Ovary (tissue), 9 donors: ENCODE results near the gene ACTRT3. TPM values are rescaled to one million over a fixed set of nuclear protein-coding genes. Genes with fewer than 3 reads are reported as not detected.

Source experiments
- DNase-seq, 5 donors: peaks; one replicate each; pipeline ENCODE4 v3.0.0-alpha.2; 2019 to 2020
- H3K27ac ChIP-seq, 2 donors: fragments of 200-600 bp; one replicate each; pipeline versions ENCODE4 v1.5.1 to v1.8.0; 2019 to 2022
- H3K27me3 ChIP-seq: fragments of 200-600 bp; one replicate; pipeline ENCODE4 v1.8.0; 2022
- H3K36me3 ChIP-seq: fragments of 200-600 bp; sonication (generic); one replicate; pipeline ENCODE4 v1.5.1; 2019
- H3K4me1 ChIP-seq: one replicate; pipeline ENCODE4 v1.8.1; 2013; ENCODE audit warnings: mild to moderate bottlenecking, moderate library complexity; ENCODE audit not compliant: insufficient read depth
- H3K4me3 ChIP-seq: fragments of 200-600 bp; sonication (generic); one replicate; pipeline ENCODE4 v1.5.1; 2017
- H3K9me3 ChIP-seq, 2 donors: fragments of 200-600 bp in 1 of 2; sonication (generic) in 1 of 2; one replicate each; pipeline versions ENCODE4 v1.5.1 to v1.8.1; 2013 to 2019; ENCODE audit warnings: mild to moderate bottlenecking in 1 of 2, moderate library complexity in 1 of 2
- CTCF ChIP-seq, 3 donors: fragments of 450-650 bp in 2 of 3; fragments of 200-600 bp in 1 of 3; IDR thresholded peaks; one replicate each; pipeline versions ENCODE4 v1.5.1 to v1.8.0; 2016 to 2022; ENCODE audit warnings: antibody characterized with exemption in 3 of 3, mild to moderate bottlenecking in 1 of 3
- EP300 ChIP-seq: sonication (generic); formaldehyde crosslinking; IDR thresholded peaks from one replicate; pipeline ENCODE4 v1.6.1; 2017; ENCODE audit warnings: antibody characterized with exemption
- POLR2A ChIP-seq: fragments of 450-650 bp; IDR thresholded peaks from one replicate; pipeline ENCODE4 v1.6.1; 2017; ENCODE audit warnings: antibody characterized with exemption, mild to moderate bottlenecking, moderate library complexity
- WGBS, 3 donors: extraction: QIAGEN DNeasy Blood & Tissue Kit in 1 of 3; methylation state at CpG; one replicate each; pipeline versions ENCODE4 v1.1.5 to v1.1.7; 2013 to 2017; 5-methylcytosine and 5-hydroxymethylcytosine counted together
- intact Hi-C, 4 donors: fragments of 100-400 bp; cut with DNase I; formaldehyde crosslinking; loops; one replicate each; pipeline versions ENCODE4 v1.11.0 to v1.15.1; 2022 to 2023
- polyA plus RNA-seq, 2 donors: library from polyadenylated mRNA; stranded (reverse); fragments of 200-250 nt in 1 of 2; fragments of 350-450 nt in 1 of 2; fragmentation: Illumina TruSeq in 1 of 2; extraction: RNeasy Lipid Tissue Mini Kit (QIAGEN cat#74804) in 1 of 2; gene quantifications; one replicate each; pipeline ENCODE4 v1.2.3, GENCODE V29; 2013 to 2014
- total RNA-seq, 7 donors: library from RNA; depleted of rRNA in 2 of 7; stranded (reverse); fragments of >200 nt in 2 of 7; fragmentation: NEBNext Ultra II Directional in 3 of 7; extraction: Animal tissue kit (Norgen Biotek cat#: 25700) in 3 of 7; gene quantifications; one replicate each; pipeline versions ENCODE4 v1.1.0 to v1.2.4, GENCODE V29; 2016 to 2023
- donor health status: DM: no; HTN: no; CAD: no; lungs with moderate emphysema.
- donor health status: DM: no; HTN: no; CAD: no.
- donor health status: Bipolar disorder and iron deficiency.
- donor health status: DM: yes; HTN: yes; CAD: no.
- donor health status: DM: no; HTN: no; CAD: no.
- donor health status: DM: yes; HTN: yes; CAD: no.

Gene ACTRT3
- total and polyA plus RNA-seq, 9 donors, result 0.34 to 3.8 (median 2.5) TPM

GRCh38 chr3:169780742-169781141 lies 11.4 kb upstream of the ACTRT3 start:
- Histone ChIP-seq H3K4me1 (no peaks in the 10 kb centered on the region), H3K9me3 (no peaks in the 10 kb centered on the region), H3K36me3 (no peaks in the 10 kb centered on the region), H3K4me3 (no peak overlapping the region), H3K27ac (no peak overlapping the region), H3K27me3 (no peaks in the 10 kb centered on the region)
- no peak for DNase-seq
- intact Hi-C loops, result no loop called here
- 63 to 68% (median 66%) methylated on average over 2 of the region's 2 CpGs for WGBS, 3 donors
- no peak for TF ChIP-seq CTCF (IDR thresholded peaks at IDR 0.05)
- no peak for TF ChIP-seq EP300
- no peak for TF ChIP-seq POLR2A

- WGBS, 3 donors, result 68 to 83% (median 72%) methylated on average over 4 of the region's 4 CpGs
Measured at GRCh38 chr3:169777822-169778221, 8.5 kb upstream of the ACTRT3 start.

GRCh38 chr3:169774186-169774585 lies 4.8 kb upstream of the ACTRT3 start:
- no peaks in the 10 kb centered on the region for H3K36me3 ChIP-seq
- peak overlapping the region; percentile 99 for H3K4me3 ChIP-seq
- DNase-seq, result no peak
- TF ChIP-seq CTCF (IDR thresholded peaks at IDR 0.05) (no peak), POLR2A (no peak), EP300 (no peak)
- H3K27ac ChIP-seq, result no peak overlapping the region
- H3K4me1 ChIP-seq, result peaks cover 4% of the 10 kb centered on the region
- 51 to 57% (median 57%) methylated on average over 5 of the region's 5 CpGs for WGBS, 3 donors
- no peaks in the 10 kb centered on the region for H3K9me3 ChIP-seq
- intact Hi-C loops, result loop anchor here in 1 of 4 donors (10.0 kb wide), 1 partner anchor 581 kb away; the partner anchor contains the start of gene SKIL
- no peaks in the 10 kb centered on the region for H3K27me3 ChIP-seq

More at GRCh38 chr3:169777822-169778221, 8.5 kb upstream of the ACTRT3 start:
- H3K4me1 ChIP-seq, result peaks cover 4% of the 10 kb centered on the region
- H3K27me3 ChIP-seq, result no peaks in the 10 kb centered on the region
- H3K36me3 ChIP-seq, result no peaks in the 10 kb centered on the region
- intact Hi-C loops, result loop anchor here in 1 of 4 donors (10.0 kb wide), 1 partner anchor 577 kb away; the partner anchor contains the start of gene SKIL
- no peak overlapping the region for H3K4me3 ChIP-seq
- no peaks in the 10 kb centered on the region for H3K9me3 ChIP-seq
- no peak for DNase-seq
- H3K27ac ChIP-seq, result no peak overlapping the region
- no peak for TF ChIP-seq EP300
- no peak for TF ChIP-seq POLR2A
- TF ChIP-seq CTCF (IDR thresholded peaks at IDR 0.05), result no peak

- H3K27me3 ChIP-seq, result no peaks in the 10 kb centered on the region
- peak within 1 kb of the TSS; percentile 99 for H3K4me3 ChIP-seq
- peak within 1 kb of the TSS; percentile 91 to 97 for H3K27ac ChIP-seq
- peaks cover 4% of the 10 kb centered on the region for H3K4me1 ChIP-seq
- 0 to 1% (median 1%) methylated on average over 59 to 61 of the region's 61 CpGs for WGBS, 3 donors
- intact Hi-C loops, result loop anchor here in 1 of 4 donors (10.0 kb wide), 1 partner anchor 582 kb away; the partner anchor contains the start of gene SKIL
- TF ChIP-seq CTCF (IDR thresholded peaks at IDR 0.05) (no peak), POLR2A (peak; percentile 100), EP300 (peak; percentile 39)
- H3K36me3 ChIP-seq, result no peaks in the 10 kb centered on the region
- H3K9me3 ChIP-seq, result no peaks in the 10 kb centered on the region
- peak; percentile 92 to 95 (median 94) for DNase-seq
Measured at GRCh38 chr3:169772897-169773816, 3.8 kb upstream of the ACTRT3 start, which contains the start of gene MYNN. Gene MYNN, plus strand, starts transcription at chr3:169773396. Its CDS starts 900 bp downstream, at chr3:169774296.
